ENCODE results near the gene OXLD1. TPM values are rescaled to one million over a fixed set of nuclear protein-coding genes. Genes with fewer than 3 reads are reported as not detected.
"Not testable (repeated sequence)": the region's sequence is repeated elsewhere in the genome, so short reads cannot be mapped to it uniquely, and the experiment has no call there.

OXLD1 gene
- total RNA-seq, 1 experiment from 2014 or later = 36.1 TPM

DNA sequence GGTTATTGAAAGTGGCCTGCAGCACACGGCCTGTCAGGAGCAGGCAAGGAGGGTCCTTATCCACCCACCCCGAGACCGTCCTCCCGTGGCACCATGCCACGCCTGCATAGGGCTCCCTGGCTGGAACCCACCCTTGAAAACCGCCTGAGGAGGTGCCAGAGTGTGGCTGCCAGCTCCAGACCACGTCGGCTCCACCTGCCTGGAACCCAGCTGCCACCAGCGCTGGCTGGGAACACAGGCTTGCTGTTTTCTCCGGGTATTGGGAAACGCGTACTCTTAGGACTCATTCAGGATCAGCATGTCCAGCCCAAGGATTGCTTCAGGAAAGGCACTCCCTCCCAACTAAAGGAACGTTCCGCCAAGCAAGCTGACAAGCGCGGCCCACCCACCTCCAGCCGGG is 10.5 kb upstream of the OXLD1 start:
- Histone ChIP-seq H3K4me3 (ENCODE audit: low read depth, low read length, poor library complexity, severe bottlenecking) (no peak overlapping the region), H3K36me3 (ENCODE audit: insufficient read depth, low read length, poor library complexity, severe bottlenecking) (peaks cover 31% of the 10 kb centered on the region), H3K27ac (ENCODE audit: low read depth, low read length, poor library complexity, severe bottlenecking) (no peak overlapping the region), H3K27me3 (replicated peaks; ENCODE audit: insufficient read depth, low read depth, low read length, poor library complexity) (no peaks in the 10 kb centered on the region), H3K9me3 (ENCODE audit: low read depth, low read length, poor library complexity, severe bottlenecking) (no peaks in the 10 kb centered on the region), H3K4me1 (ENCODE audit: insufficient read depth, low read length, poor library complexity, severe bottlenecking) (peaks cover 7% of the 10 kb centered on the region)
- CTCF ChIA-PET = no interaction called here
- POLR2A ChIA-PET (ENCODE audit: low non-redundant PET) = no interaction called here
- intact Hi-C loops (cut with micrococcal nuclease; ENCODE audit: unreplicated experiment) = no loop called here
- no TSS peak for BruUV-seq (replicated peaks)
- no peak for DNase-seq (ENCODE audit: low spot score)
- TF ChIP-seq EZH2 (IDR thresholded peaks at IDR 0.05; ENCODE audit: borderline replicate concordance, low read depth, low read length, poor library complexity, severe bottlenecking) = no peak
- TF ChIP-seq, protein P1, sequence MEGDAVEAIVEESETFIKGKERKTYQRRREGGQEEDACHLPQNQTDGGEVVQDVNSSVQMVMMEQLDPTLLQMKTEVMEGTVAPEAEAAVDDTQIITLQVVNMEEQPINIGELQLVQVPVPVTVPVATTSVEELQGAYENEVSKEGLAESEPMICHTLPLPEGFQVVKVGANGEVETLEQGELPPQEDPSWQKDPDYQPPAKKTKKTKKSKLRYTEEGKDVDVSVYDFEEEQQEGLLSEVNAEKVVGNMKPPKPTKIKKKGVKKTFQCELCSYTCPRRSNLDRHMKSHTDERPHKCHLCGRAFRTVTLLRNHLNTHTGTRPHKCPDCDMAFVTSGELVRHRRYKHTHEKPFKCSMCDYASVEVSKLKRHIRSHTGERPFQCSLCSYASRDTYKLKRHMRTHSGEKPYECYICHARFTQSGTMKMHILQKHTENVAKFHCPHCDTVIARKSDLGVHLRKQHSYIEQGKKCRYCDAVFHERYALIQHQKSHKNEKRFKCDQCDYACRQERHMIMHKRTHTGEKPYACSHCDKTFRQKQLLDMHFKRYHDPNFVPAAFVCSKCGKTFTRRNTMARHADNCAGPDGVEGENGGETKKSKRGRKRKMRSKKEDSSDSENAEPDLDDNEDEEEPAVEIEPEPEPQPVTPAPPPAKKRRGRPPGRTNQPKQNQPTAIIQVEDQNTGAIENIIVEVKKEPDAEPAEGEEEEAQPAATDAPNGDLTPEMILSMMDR (conservative IDR thresholded peaks at IDR 0.05; ENCODE audit: low read depth, low read length) = no peak

DNA sequence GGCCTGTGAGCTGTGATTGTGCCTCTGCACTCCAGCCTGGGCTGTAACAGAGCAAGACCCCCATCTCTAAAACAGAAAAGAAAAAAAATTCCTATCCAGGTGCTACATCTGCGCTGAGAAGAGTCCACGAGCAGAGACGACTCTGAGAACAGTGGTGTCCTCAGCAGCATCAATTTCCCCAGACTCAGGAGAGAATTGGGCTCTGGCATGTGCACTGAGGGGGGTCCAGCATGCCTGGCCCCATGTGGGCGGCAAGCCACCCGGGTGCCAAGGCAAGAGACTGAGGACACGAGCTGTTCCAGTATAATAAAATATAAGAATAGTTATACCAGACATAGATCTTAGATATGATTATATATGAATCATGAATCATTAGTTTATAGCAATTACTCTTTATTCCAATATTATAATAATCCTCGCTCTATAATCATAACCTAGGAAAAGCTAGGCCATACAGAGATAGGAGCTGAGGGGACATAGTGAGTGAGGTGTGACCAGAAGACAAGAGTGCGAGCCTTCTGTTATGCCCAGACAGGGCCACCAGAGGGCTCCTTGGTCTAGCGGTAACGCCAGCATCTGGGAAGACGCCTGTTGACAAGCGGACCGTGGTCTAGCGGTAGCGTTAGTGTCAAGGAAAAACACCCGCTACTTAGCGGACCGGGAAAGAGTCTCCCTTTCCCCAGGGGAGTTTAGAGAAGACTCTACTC is 9.3 kb upstream of the OXLD1 start:
- TF ChIP-seq, protein P1 (conservative IDR thresholded peaks at IDR 0.05; ENCODE audit: low read depth, low read length) = peak; percentile 50
- ChIA-PET POLR2A (ENCODE audit: low non-redundant PET) (interaction anchor here (0.7 kb wide), 1 partner anchor 33 kb away, joined by 3 read pairs; no protein-coding TSS in a partner anchor), CTCF (interaction anchor here (0.6 to 0.9 kb wide), 2 partner anchors 8 to 51 kb away, joined by 3 to 4 read pairs; no protein-coding TSS in a partner anchor)
- intact Hi-C loops (cut with micrococcal nuclease; ENCODE audit: unreplicated experiment); H3K27me3 ChIP-seq (replicated peaks; ENCODE audit: insufficient read depth, low read depth, low read length, poor library complexity); H3K9me3 ChIP-seq (ENCODE audit: low read depth, low read length, poor library complexity, severe bottlenecking); H3K27ac ChIP-seq (ENCODE audit: low read depth, low read length, poor library complexity, severe bottlenecking); H3K4me3 ChIP-seq (ENCODE audit: low read depth, low read length, poor library complexity, severe bottlenecking); BruUV-seq (replicated peaks); H3K4me1 ChIP-seq (ENCODE audit: insufficient read depth, low read length, poor library complexity, severe bottlenecking): not testable (repeated sequence)
- peaks cover 44% of the 10 kb centered on the region for H3K36me3 ChIP-seq (ENCODE audit: insufficient read depth, low read length, poor library complexity, severe bottlenecking)
- peak; percentile 37 for DNase-seq (ENCODE audit: low spot score)

DNA sequence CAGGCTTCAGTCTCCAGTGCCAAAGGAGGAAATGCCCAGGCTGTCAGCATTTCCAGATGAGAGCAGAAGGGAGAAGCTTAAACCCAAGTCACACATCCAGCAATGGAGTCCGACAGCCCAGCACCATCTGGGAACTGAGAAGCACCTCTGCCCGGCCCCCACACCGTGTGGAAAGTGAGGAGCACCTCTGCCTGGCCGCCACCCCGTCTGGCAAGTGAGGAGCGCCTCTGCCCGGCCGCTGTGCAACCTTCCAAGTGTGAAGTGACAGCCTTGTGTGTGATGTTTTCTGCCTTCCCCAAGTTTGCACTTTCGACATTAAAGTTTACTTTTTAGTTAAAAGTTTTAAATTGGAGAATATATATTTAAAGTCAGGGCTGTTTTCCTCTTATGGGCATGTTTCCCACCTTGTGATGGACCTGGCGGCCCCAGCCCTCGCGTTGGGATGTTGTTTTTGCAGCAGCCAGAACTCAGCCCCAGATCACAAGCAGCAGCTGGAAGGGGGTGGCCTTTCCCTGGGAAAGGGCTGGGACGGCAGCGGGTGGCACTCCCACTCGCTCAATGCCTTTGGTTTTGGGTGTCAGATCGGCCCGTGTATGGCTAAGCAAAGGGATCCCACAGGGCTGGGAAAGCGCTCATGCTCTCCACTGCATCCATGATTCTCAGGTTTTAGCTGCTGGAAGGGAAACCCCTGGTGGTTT is 7.3 kb upstream of the OXLD1 start:
- BruUV-seq (replicated peaks) = no TSS peak
- Histone ChIP-seq H3K4me1 (ENCODE audit: insufficient read depth, low read length, poor library complexity, severe bottlenecking) (no peaks in the 10 kb centered on the region), H3K9me3 (ENCODE audit: low read depth, low read length, poor library complexity, severe bottlenecking) (no peaks in the 10 kb centered on the region), H3K4me3 (ENCODE audit: low read depth, low read length, poor library complexity, severe bottlenecking) (no peak overlapping the region), H3K36me3 (ENCODE audit: insufficient read depth, low read length, poor library complexity, severe bottlenecking) (peaks cover 61% of the 10 kb centered on the region), H3K27ac (ENCODE audit: low read depth, low read length, poor library complexity, severe bottlenecking) (no peak overlapping the region), H3K27me3 (replicated peaks; ENCODE audit: insufficient read depth, low read depth, low read length, poor library complexity) (no peaks in the 10 kb centered on the region)
- ChIA-PET CTCF (no interaction called here), POLR2A (ENCODE audit: low non-redundant PET) (no interaction called here)
- TF ChIP-seq, protein P1 (conservative IDR thresholded peaks at IDR 0.05; ENCODE audit: low read depth, low read length) = no peak
- no peak for TF ChIP-seq EZH2 (IDR thresholded peaks at IDR 0.05; ENCODE audit: borderline replicate concordance, low read depth, low read length, poor library complexity, severe bottlenecking)
- DNase-seq (ENCODE audit: low spot score) = no peak
- intact Hi-C loops (cut with micrococcal nuclease; ENCODE audit: unreplicated experiment) = no loop called here

Measured in A673 (cell line).